ENCODE measurements around the gene HOXD9. TPM values are rescaled to one million over a fixed set of nuclear protein-coding genes. Genes with fewer than 3 reads are reported as not detected.

The HOXD9 gene
- total RNA-seq, 2 experiments from 2014 or later = not detected

DNA sequence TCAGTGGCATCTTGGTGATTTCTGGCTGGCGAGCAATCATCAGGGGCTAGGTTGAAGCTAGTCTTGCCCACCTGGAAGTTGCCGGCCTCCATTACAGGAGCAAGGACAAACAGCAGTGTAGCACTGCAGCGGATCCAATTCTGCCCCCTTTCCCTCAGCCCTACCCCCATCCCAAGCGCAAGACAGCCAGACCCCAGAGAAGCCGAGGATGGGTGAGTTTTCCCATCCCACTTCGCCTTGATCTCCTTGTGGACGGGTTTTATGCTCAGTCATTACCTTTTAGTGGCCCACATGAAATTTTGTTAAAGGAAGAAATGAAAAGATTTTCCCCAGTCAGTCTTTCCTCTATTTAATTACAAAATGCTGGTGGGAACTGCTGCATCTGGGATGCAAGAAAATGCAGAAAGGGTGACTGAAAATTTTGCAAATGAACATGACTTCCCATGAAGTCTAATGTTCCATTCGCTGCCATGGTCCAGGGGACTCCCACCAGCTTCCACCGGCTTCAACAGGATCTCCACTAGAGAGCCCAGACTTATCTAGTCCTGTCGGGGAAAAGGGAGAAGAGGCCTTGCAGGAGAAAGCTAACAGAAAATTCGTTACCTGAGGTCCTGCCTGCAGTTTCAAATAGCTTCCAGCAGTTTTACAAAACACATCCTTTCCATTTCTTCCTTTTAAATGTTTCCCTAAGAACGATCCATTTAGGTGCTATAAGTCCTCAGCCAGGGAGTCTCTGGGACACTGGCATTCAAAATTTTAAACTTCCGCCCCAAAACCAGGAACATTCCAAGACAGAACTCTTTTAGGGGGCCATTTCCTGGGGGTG lies 1.9 kb upstream of the HOXD9 start:
- H3K9me2 ChIP-seq (ENCODE audit: insufficient read depth, low read length) = no peaks in the 10 kb centered on the region
- H3K4me2 ChIP-seq (ENCODE audit: low read length) = no peak overlapping the region
- DNase-seq (ENCODE audit: low spot score) = no peak
- no peaks in the 10 kb centered on the region for H3K79me2 ChIP-seq (ENCODE audit: insufficient read depth, low read depth, low read length)
- no peak overlapping the region for H3K27ac ChIP-seq (ENCODE audit: low read depth, low read length, poor library complexity, severe bottlenecking)
- no peaks in the 10 kb centered on the region for H3K36me3 ChIP-seq (ENCODE audit: insufficient read depth, low read length)
- no peaks in the 10 kb centered on the region for H3K9me3 ChIP-seq (ENCODE audit: low read length)
- BruUV-seq (replicated peaks) = no TSS peak
- H4K20me1 ChIP-seq (ENCODE audit: insufficient read depth, low read length) = no peaks in the 10 kb centered on the region
- ChIA-PET CTCF (ENCODE audit: unreplicated experiment) (no interaction called here), POLR2A (interaction anchor here (0.6 kb wide), 1 partner anchor 762 kb away, joined by 3 read pairs; no protein-coding TSS in a partner anchor)
- no peak overlapping the region for H3K4me3 ChIP-seq (ENCODE audit: low read depth, low read length, poor library complexity, severe bottlenecking)
- no peaks in the 10 kb centered on the region for H3K4me1 ChIP-seq (ENCODE audit: insufficient read depth, low read length, poor library complexity, severe bottlenecking)
- intact Hi-C loops (cut with micrococcal nuclease; ENCODE audit: unreplicated experiment) = no loop called here
- no peak overlapping the region for H2AFZ ChIP-seq (ENCODE audit: low read length)
- TF ChIP-seq CTCF (conservative IDR thresholded peaks at IDR 0.05; ENCODE audit: low read length) (no peak), EZH2phosphoT487 (IDR thresholded peaks at IDR 0.05; ENCODE audit: borderline replicate concordance, low read depth, low read length) (no peak)

DNA sequence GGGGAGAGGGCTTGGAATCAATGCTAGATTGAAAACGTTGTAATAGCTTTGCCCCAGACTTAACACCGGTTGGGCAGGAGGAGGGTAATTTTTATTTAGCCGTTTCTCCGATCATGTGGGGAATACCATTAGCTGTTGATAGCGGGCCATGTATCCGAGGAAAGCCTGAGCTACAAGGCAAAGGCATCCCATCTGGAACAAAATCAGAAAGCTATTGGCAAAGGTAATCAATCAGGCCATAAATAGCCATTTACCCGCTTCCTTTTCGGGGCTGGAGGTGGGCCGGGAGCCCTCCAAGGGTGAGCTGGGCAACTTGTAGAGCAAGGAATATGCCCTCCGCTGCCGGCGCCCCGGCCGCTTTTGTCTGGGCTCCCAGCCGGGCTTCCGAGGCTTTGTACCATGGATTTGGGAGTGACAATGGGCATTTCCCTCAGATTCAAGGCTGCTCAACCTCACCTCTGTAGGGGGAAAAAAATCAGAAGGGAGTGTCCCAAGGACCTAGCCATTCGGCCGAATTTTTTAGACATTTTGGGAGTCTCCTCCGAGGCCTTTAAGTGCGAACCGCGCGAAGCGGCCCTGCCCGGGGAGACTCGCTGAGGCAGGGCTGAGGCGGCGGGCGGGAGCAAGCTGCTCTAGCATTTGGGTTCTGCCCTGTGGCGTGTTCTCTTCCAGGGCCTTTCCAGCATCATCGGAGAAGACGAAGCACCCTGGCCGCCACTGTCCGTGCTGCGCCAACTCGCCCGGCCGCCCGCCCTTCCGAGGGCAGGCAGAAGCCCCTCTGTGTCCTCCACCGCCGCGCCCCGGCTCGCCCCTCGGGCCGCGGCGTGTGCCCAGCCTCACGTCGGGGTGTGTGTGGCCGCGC lies 1.1 kb upstream of the HOXD9 start:
- no peaks in the 10 kb centered on the region for H3K4me1 ChIP-seq (ENCODE audit: insufficient read depth, low read length, poor library complexity, severe bottlenecking)
- intact Hi-C loops (cut with micrococcal nuclease; ENCODE audit: unreplicated experiment) = no loop called here
- BruUV-seq (replicated peaks) = no TSS peak
- no peaks in the 10 kb centered on the region for H3K9me3 ChIP-seq (ENCODE audit: low read length)
- no peaks in the 10 kb centered on the region for H3K79me2 ChIP-seq (ENCODE audit: insufficient read depth, low read depth, low read length)
- TF ChIP-seq EZH2phosphoT487 (IDR thresholded peaks at IDR 0.05; ENCODE audit: borderline replicate concordance, low read depth, low read length) (no peak), CTCF (conservative IDR thresholded peaks at IDR 0.05; ENCODE audit: low read length) (no peak)
- no peaks in the 10 kb centered on the region for H3K36me3 ChIP-seq (ENCODE audit: insufficient read depth, low read length)
- no peak overlapping the region for H2AFZ ChIP-seq (ENCODE audit: low read length)
- H3K9me2 ChIP-seq (ENCODE audit: insufficient read depth, low read length) = no peaks in the 10 kb centered on the region
- POLR2A ChIA-PET = no interaction called here
- no peak for DNase-seq (ENCODE audit: low spot score)
- CTCF ChIA-PET (ENCODE audit: unreplicated experiment) = no interaction called here
- H4K20me1 ChIP-seq (ENCODE audit: insufficient read depth, low read length) = no peaks in the 10 kb centered on the region
- no peak overlapping the region for H3K27ac ChIP-seq (ENCODE audit: low read depth, low read length, poor library complexity, severe bottlenecking)
- H3K4me2 ChIP-seq (ENCODE audit: low read length) = no peak overlapping the region
- H3K4me3 ChIP-seq (ENCODE audit: low read depth, low read length, poor library complexity, severe bottlenecking) = no peak overlapping the region
